ENCODE data around the gene PPP3R2.

The PPP3R2 gene

GRCh38 chr9:101579711-101580545 lies 14.8 kb downstream of the PPP3R2 start:
- in situ Hi-C loops (cut with HindIII; ENCODE audit: low sequenced_read_pairs), result no loop called here
- H3K4me3 ChIP-seq (ENCODE audit: low read depth, low read length), result no peak overlapping the region
- DNase-seq (ENCODE audit: low read depth), result no peak
- no peak for TF ChIP-seq CTCF (IDR thresholded peaks at IDR 0.05; ENCODE audit: low read depth, low read length, missing control alignments)

- no peak for TF ChIP-seq CTCF (IDR thresholded peaks at IDR 0.05; ENCODE audit: low read depth, low read length, missing control alignments)
- H3K4me3 ChIP-seq (ENCODE audit: low read depth, low read length), result no peak overlapping the region
- in situ Hi-C loops (cut with HindIII; ENCODE audit: low sequenced_read_pairs), result no loop called here
- DNase-seq (ENCODE audit: low read depth), result peak; percentile 81
These were observed 16.4 kb downstream of the PPP3R2 start for GRCh38 chr9:101578378-101578777.

- no peak for TF ChIP-seq CTCF (IDR thresholded peaks at IDR 0.05; ENCODE audit: low read depth, low read length, missing control alignments)
- no peak for DNase-seq (ENCODE audit: low read depth)
- no peak overlapping the region for H3K4me3 ChIP-seq (ENCODE audit: low read depth, low read length)
- in situ Hi-C loops (cut with HindIII; ENCODE audit: low sequenced_read_pairs), result no loop called here
These were observed 19.9 kb downstream of the PPP3R2 start for GRCh38 chr9:101574731-101575333.

- no peak for TF ChIP-seq CTCF (IDR thresholded peaks at IDR 0.05; ENCODE audit: low read depth, low read length, missing control alignments)
- in situ Hi-C loops (cut with HindIII; ENCODE audit: low sequenced_read_pairs), result no loop called here
- DNase-seq (ENCODE audit: low read depth), result peak; percentile 58
- no peak overlapping the region for H3K4me3 ChIP-seq (ENCODE audit: low read depth, low read length)
These were observed 22.5 kb downstream of the PPP3R2 start for GRCh38 chr9:101572316-101572715.

- no peak for TF ChIP-seq CTCF (IDR thresholded peaks at IDR 0.05; ENCODE audit: low read depth, low read length, missing control alignments)
- in situ Hi-C loops (cut with HindIII; ENCODE audit: low sequenced_read_pairs), result no loop called here
- DNase-seq (ENCODE audit: low read depth), result no peak
- no peak overlapping the region for H3K4me3 ChIP-seq (ENCODE audit: low read depth, low read length)
These were observed 23.7 kb downstream of the PPP3R2 start for GRCh38 chr9:101571114-101571513.

- no peak for TF ChIP-seq CTCF (IDR thresholded peaks at IDR 0.05; ENCODE audit: low read depth, low read length, missing control alignments)
- no peak for DNase-seq (ENCODE audit: low read depth)
- in situ Hi-C loops (cut with HindIII; ENCODE audit: low sequenced_read_pairs), result no loop called here
- H3K4me3 ChIP-seq (ENCODE audit: low read depth, low read length), result no peak overlapping the region
These were observed 24.8 kb downstream of the PPP3R2 start for GRCh38 chr9:101569741-101570501.
